A204.1 (cell line): ENCODE measurements around the gene GTF2F2.

Experiments used
- FAIRE-seq: peaks from 2 replicates; lab custom pipeline; 2012; peaks lifted over from hg19 to GRCh38; lab: Jason Lieb, UNC

Gene GTF2F2

GRCh38 chr13:45119991-45120864 is at the start of gene GTF2F2:
Gene GTF2F2 (plus strand): TSS chr13:45120510. CDS start chr13:45120656, 146 bp downstream.
- peak; percentile 85 for FAIRE-seq

GRCh38 chr13:45073809-45074208 is 46.5 kb upstream of the GTF2F2 start:
- no peak for FAIRE-seq

GRCh38 chr13:45074721-45075120 is 45.6 kb upstream of the GTF2F2 start:
- FAIRE-seq = no peak

GRCh38 chr13:45078003-45078402 is 42.3 kb upstream of the GTF2F2 start:
- no peak for FAIRE-seq

- FAIRE-seq = no peak
Measured at GRCh38 chr13:45082964-45083363, 37.3 kb upstream of the GTF2F2 start.

GRCh38 chr13:45084515-45084914 is 35.8 kb upstream of the GTF2F2 start:
- no peak for FAIRE-seq

- no peak for FAIRE-seq
Measured at GRCh38 chr13:45086484-45086883, 33.8 kb upstream of the GTF2F2 start.

GRCh38 chr13:45092663-45093062 is 27.6 kb upstream of the GTF2F2 start:
- no peak for FAIRE-seq

- no peak for FAIRE-seq
Measured at GRCh38 chr13:45100573-45101262, 19.6 kb upstream of the GTF2F2 start.

GRCh38 chr13:45101327-45102018 is 18.8 kb upstream of the GTF2F2 start:
- no peak for FAIRE-seq

- FAIRE-seq = no peak
Measured at GRCh38 chr13:45102136-45102507, 18.2 kb upstream of the GTF2F2 start.

- no peak for FAIRE-seq
Measured at GRCh38 chr13:45103449-45103848, 16.9 kb upstream of the GTF2F2 start.

- FAIRE-seq = no peak
Measured at GRCh38 chr13:45104261-45104660, 16.0 kb upstream of the GTF2F2 start.

GRCh38 chr13:45105895-45106294 is 14.4 kb upstream of the GTF2F2 start:
- no peak for FAIRE-seq

GRCh38 chr13:45107539-45107938 is 12.8 kb upstream of the GTF2F2 start:
- FAIRE-seq = no peak

- FAIRE-seq = no peak
Measured at GRCh38 chr13:45108716-45109101, 11.6 kb upstream of the GTF2F2 start.

GRCh38 chr13:45109102-45109720 is 11.1 kb upstream of the GTF2F2 start:
- no peak for FAIRE-seq

- FAIRE-seq = no peak
Measured at GRCh38 chr13:45113233-45114224, 6.8 kb upstream of the GTF2F2 start.

GRCh38 chr13:45119469-45119990 is 780 bp upstream of the GTF2F2 start:
- no peak for FAIRE-seq

- no peak for FAIRE-seq
Measured at GRCh38 chr13:45120967-45121831, 889 bp downstream of the GTF2F2 start.
